Kidney (tissue), 14 donors: Measurements from ENCODE around the gene SORBS1. TPM values are rescaled to one million over a fixed set of nuclear protein-coding genes. Genes with fewer than 3 reads are reported as not detected.

Experiments used
- DNase-seq, 5 donors: peaks; one replicate each; pipeline ENCODE4 v3.0.0-alpha.2; 2013 to 2020
- FAIRE-seq: peaks from 2 replicates; lab custom pipeline; 2012; peaks lifted over from hg19 to GRCh38; lab: Jason Lieb, UNC
- H3K27ac ChIP-seq, 2 donors: one replicate each; pipeline ENCODE4 v1.7.0; 2013; ENCODE audit warnings: low read depth in 2 of 2, low read length in 2 of 2, inconsistent platforms in 1 of 2
- H3K27me3 ChIP-seq: one replicate; pipeline ENCODE4 v1.7.1; 2013; ENCODE audit warnings: low read length, inconsistent platforms; ENCODE audit not compliant: control insufficient read depth, insufficient read depth
- H3K36me3 ChIP-seq, 3 donors: one replicate each; pipeline versions ENCODE4 v1.7.0 to v1.7.1; 2013; ENCODE audit warnings: low read length in 3 of 3, control low read depth in 1 of 3, inconsistent platforms in 1 of 3; ENCODE audit not compliant: insufficient read depth in 3 of 3, control insufficient read depth in 2 of 3
- H3K4me1 ChIP-seq, 3 donors: one replicate each; pipeline versions ENCODE4 v1.7.0 to v1.7.1; 2013; ENCODE audit warnings: low read length in 3 of 3, inconsistent platforms in 1 of 3, low read depth in 1 of 3; ENCODE audit not compliant: control insufficient read depth in 2 of 3, insufficient read depth in 2 of 3
- H3K4me3 ChIP-seq, 3 donors: one replicate each; pipeline versions ENCODE4 v1.7.0 to v1.8.1; 2013; ENCODE audit warnings: low read length in 3 of 3, control low read depth in 1 of 3, inconsistent platforms in 1 of 3
- H3K9ac ChIP-seq, 3 donors: one replicate each; pipeline versions ENCODE4 v1.7.0 to v1.7.1; 2013; ENCODE audit warnings: low read length in 3 of 3, control low read depth in 1 of 3, inconsistent platforms in 1 of 3
- H3K9me3 ChIP-seq, 3 donors: one replicate each; pipeline versions ENCODE4 v1.7.0 to v1.7.1; 2013; ENCODE audit warnings: low read length in 3 of 3, control low read depth in 1 of 3, inconsistent platforms in 1 of 3; ENCODE audit not compliant: control insufficient read depth in 2 of 3, insufficient read depth in 1 of 3
- CTCF ChIP-seq: IDR thresholded peaks from 3 replicates; pipeline ENCODE4 v1.5.1; 2012; ENCODE audit warnings: mild to moderate bottlenecking, moderate library complexity, borderline replicate concordance; ENCODE audit not compliant: insufficient read depth; ENCODE audit errors: extremely low read depth
- intact Hi-C: fragments of 100-400 bp; cut with DNase I; formaldehyde crosslinking; loops from one replicate; pipeline ENCODE4 v1.11.1; 2022
- polyA plus RNA-seq: library from polyadenylated mRNA; stranded (reverse); fragments of 350-450 nt; fragmentation: Illumina TruSeq; extraction: RNeasy Lipid Tissue Mini Kit (QIAGEN cat#74804); gene quantifications from one replicate; pipeline ENCODE4 v1.2.3, GENCODE V29; 2014; ENCODE audit warnings: low read depth, low replicate concordance; ENCODE audit not compliant: insufficient read depth
- total RNA-seq: library from RNA; stranded (reverse); fragmentation: NEBNext Ultra II Directional; extraction: Animal tissue kit (Norgen Biotek cat#: 25700); gene quantifications from one replicate; pipeline ENCODE4 v1.2.1, GENCODE V29; 2021
- donor health status: control.
- donor health status: control.
- donor health status: control.
- donor health status: control.
- donor health status: control.
- donor health status: DM: yes; HTN: yes; CAD: no.
- donor health status: Normal renal cell carcinoma (clear cell type).

The SORBS1 gene
- total and polyA plus RNA-seq, 2 donors from 2014 or later, result 12.2 to 91.7 TPM

DNA sequence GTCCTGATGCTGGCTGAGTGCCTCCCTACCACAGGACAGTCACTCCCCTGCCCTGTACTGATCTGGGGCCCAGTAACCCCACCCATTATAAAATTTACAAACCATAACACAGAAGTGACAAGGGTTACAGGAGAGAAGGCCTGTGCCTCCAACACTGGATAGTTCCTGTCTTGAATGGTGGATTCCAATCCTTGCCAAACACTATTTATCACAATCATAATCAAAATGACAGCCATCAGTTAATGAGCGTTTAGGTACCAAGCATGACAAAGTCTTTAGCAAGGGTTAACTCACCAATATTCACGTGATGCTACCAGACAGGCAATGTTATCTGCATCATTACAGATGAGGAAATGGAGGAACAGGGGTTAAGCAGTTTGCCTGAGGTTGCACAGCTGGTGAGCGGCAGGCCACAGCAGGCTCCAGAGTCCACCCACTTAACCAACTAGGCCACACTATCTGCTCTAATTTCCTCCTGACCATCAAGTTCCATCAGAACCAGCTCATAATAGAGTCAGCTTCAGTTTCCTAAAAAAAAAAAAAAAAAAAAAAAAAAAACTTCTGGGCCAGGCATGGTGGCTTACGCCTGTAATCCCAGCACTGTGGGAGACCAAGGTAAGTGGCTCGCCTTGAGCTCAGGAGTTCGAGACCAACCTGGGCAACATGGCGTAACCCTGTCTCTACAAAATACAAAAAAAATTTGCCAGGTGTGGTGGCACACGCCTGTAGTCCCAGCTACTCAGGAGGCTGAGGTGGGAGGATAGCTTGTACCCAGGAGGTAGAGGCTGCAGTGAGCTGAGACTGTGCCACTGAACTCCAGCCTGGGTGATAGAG is 284.6 kb downstream of the SORBS1 start:
- peaks cover 0 to 14% (median 8%) of the 10 kb centered on the region in 3 donors for H3K4me1 ChIP-seq
- no peak overlapping the region for H3K4me3 ChIP-seq
- H3K36me3 ChIP-seq, result no peaks in the 10 kb centered on the region
- FAIRE-seq (no peak), DNase-seq (no peak)
- H3K9me3 ChIP-seq, result no peaks in the 10 kb centered on the region
- intact Hi-C loops, result no loop called here
- H3K9ac ChIP-seq, result no peak overlapping the region
- H3K27me3 ChIP-seq, result no peaks in the 10 kb centered on the region
- H3K27ac ChIP-seq, result peak overlapping the region; percentile 24 to 41
- TF ChIP-seq CTCF, result no peak

GRCh38 chr10:95275726-95276366 is 285.3 kb downstream of the SORBS1 start:
- TF ChIP-seq CTCF, result no peak
- Histone ChIP-seq H3K27ac (peak overlapping the region; percentile 41 to 48), H3K4me3 (no peak overlapping the region), H3K27me3 (no peaks in the 10 kb centered on the region), H3K36me3 (no peaks in the 10 kb centered on the region), H3K9me3 (no peaks in the 10 kb centered on the region), H3K4me1 (peaks cover 0 to 14% (median 8%) of the 10 kb centered on the region in 3 donors), H3K9ac (no peak overlapping the region)
- peak in 1 of 5 donors; percentile 50 for DNase-seq
- no peak for FAIRE-seq
- intact Hi-C loops, result no loop called here

- Histone ChIP-seq H3K4me3 (peak overlapping the region in 1 of 3 donors; percentile 12), H3K36me3 (no peaks in the 10 kb centered on the region), H3K9ac (no peak overlapping the region), H3K27me3 (no peaks in the 10 kb centered on the region), H3K9me3 (no peaks in the 10 kb centered on the region), H3K4me1 (peaks cover 0 to 16% (median 8%) of the 10 kb centered on the region in 3 donors), H3K27ac (peak overlapping the region; percentile 83 to 89)
- intact Hi-C loops, result no loop called here
- TF ChIP-seq CTCF, result no peak
- no peak for DNase-seq
- no peak for FAIRE-seq
Observed at GRCh38 chr10:95273393-95274312, 287.5 kb downstream of the SORBS1 start.
